VCaP (cell line): ENCODE measurements around the gene FNDC3B.

Experiments
- H3K27ac ChIP-seq: fragments of 450-650 bp; 2 replicates; pipeline ENCODE4 v1.5.1; 2017
- CTCF ChIP-seq: fragments of 450-650 bp; conservative IDR thresholded peaks from 2 replicates; pipeline ENCODE4 v1.5.1; 2017; ENCODE audit warnings: mild to moderate bottlenecking, moderate library complexity

FNDC3B gene

GRCh38 chr3:172173316-172174254, 134.2 kb downstream of the FNDC3B start:
- TF ChIP-seq CTCF: no peak
- no peak overlapping the region for H3K27ac ChIP-seq

GRCh38 chr3:172174513-172175253, 135.3 kb downstream of the FNDC3B start:
- no peak overlapping the region for H3K27ac ChIP-seq
- no peak for TF ChIP-seq CTCF

- TF ChIP-seq CTCF: no peak
- no peak overlapping the region for H3K27ac ChIP-seq
These were observed 135.8 kb downstream of the FNDC3B start for GRCh38 chr3:172175254-172175599.

GRCh38 chr3:172176061-172176770, 136.8 kb downstream of the FNDC3B start:
- no peak overlapping the region for H3K27ac ChIP-seq
- TF ChIP-seq CTCF: no peak

- no peak for TF ChIP-seq CTCF
- no peak overlapping the region for H3K27ac ChIP-seq
These were observed 137.7 kb downstream of the FNDC3B start for GRCh38 chr3:172177046-172177445.

- TF ChIP-seq CTCF: no peak
- no peak overlapping the region for H3K27ac ChIP-seq
These were observed 138.5 kb downstream of the FNDC3B start for GRCh38 chr3:172177803-172178316.
